ENCODE data around the gene XPR1.

XPR1 gene

GRCh38 chr1:180939711-180940103, 307.9 kb downstream of the XPR1 start:
- DNase-seq (ENCODE audit: low read depth): no peak
- TF ChIP-seq CTCF (IDR thresholded peaks at IDR 0.05; ENCODE audit: low read length, missing control alignments): no peak

More at GRCh38 chr1:180939711-180940103, 307.9 kb downstream of the XPR1 start:
- H3K4me3 ChIP-seq (replicated peaks; ENCODE audit: low read depth, low read length): no peak overlapping the region

Data from fibroblast of pulmonary artery (primary cell).